Subcutaneous abdominal adipose tissue (tissue), 5 donors: ENCODE measurements around the gene EEF1G.
"Not testable (repeated sequence)": the region's sequence is repeated elsewhere in the genome, so short reads cannot be mapped to it uniquely, and the experiment has no call there.

Experiments
- H3K27ac ChIP-seq: one replicate; pipeline ENCODE4 v1.7.0; 2013; ENCODE audit warnings: low read depth, mild to moderate bottlenecking, inconsistent platforms, low read length, moderate library complexity
- H3K27me3 ChIP-seq, 5 donors: one replicate each; pipeline ENCODE4 v1.7.0; 2013; ENCODE audit warnings: low read length in 5 of 5, inconsistent platforms in 1 of 5; ENCODE audit not compliant: control insufficient read depth in 5 of 5, insufficient read depth in 4 of 5
- H3K36me3 ChIP-seq, 5 donors: one replicate each; pipeline ENCODE4 v1.7.0; 2013; ENCODE audit warnings: low read length in 5 of 5; ENCODE audit not compliant: control insufficient read depth in 5 of 5, insufficient read depth in 5 of 5
- H3K4me1 ChIP-seq, 5 donors: one replicate each; pipeline ENCODE4 v1.7.0; 2013; ENCODE audit warnings: low read length in 5 of 5, mild to moderate bottlenecking in 3 of 5, moderate library complexity in 1 of 5; ENCODE audit not compliant: control insufficient read depth in 5 of 5, insufficient read depth in 5 of 5
- H3K4me3 ChIP-seq, 5 donors: one replicate each; pipeline ENCODE4 v1.7.0; 2013; ENCODE audit warnings: low read length in 5 of 5, low read depth in 1 of 5
- H3K9ac ChIP-seq, 5 donors: one replicate each; pipeline ENCODE4 v1.7.0; 2013; ENCODE audit warnings: low read length in 5 of 5, mild to moderate bottlenecking in 4 of 5, moderate library complexity in 3 of 5
- H3K9me3 ChIP-seq, 5 donors: one replicate each; pipeline ENCODE4 v1.7.0; 2013; ENCODE audit warnings: low read length in 5 of 5; ENCODE audit not compliant: control insufficient read depth in 5 of 5
- donor health status: healthy.
- donor health status: healthy.
- donor health status: healthy.
- donor health status: healthy.
- donor health status: healthy.

Gene EEF1G

DNA sequence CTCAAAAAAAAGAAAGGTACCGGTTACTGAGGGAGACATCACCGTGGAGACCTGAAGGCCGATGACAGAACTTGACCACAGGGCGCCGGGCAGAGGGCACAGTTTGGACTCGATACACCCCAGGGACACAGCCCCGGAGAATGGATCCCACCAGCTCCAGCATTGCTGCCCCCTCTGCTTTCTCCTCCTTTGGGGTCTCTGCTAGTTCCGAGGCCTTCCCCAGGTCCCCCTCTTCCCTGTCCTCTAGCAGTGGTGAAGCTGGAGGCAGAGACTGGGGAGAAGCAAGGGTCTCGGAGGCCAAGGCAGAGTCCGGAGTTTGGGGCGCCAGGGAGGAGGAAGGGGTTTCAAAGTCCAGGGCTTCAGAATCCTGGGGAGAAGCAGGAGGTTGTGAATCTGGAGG, 4.8 kb upstream of the EEF1G start:
- Histone ChIP-seq H3K27me3 (no peaks in the 10 kb centered on the region), H3K36me3 (peaks cover 4 to 49% (median 32%) of the 10 kb centered on the region in 5 donors), H3K4me1 (peaks cover 2 to 41% (median 34%) of the 10 kb centered on the region in 5 donors), H3K4me3 (no peak overlapping the region), H3K9me3 (no peaks in the 10 kb centered on the region), H3K27ac (peak overlapping the region; percentile 100), H3K9ac (no peak overlapping the region)

- peak overlapping the region; percentile 100 for H3K27ac ChIP-seq
- no peaks in the 10 kb centered on the region for H3K27me3 ChIP-seq
- peak overlapping the region in 4 of 5 donors; percentile 48 to 89 (median 72) for H3K9ac ChIP-seq
- peaks cover 4 to 44% (median 32%) of the 10 kb centered on the region in 5 donors for H3K36me3 ChIP-seq
- no peaks in the 10 kb centered on the region for H3K9me3 ChIP-seq
- peak overlapping the region in 4 of 5 donors; percentile 38 to 96 (median 90) for H3K4me3 ChIP-seq
- H3K4me1 ChIP-seq: peaks cover 6 to 54% (median 46%) of the 10 kb centered on the region in 5 donors
These were observed 3.5 kb upstream of the EEF1G start for GRCh38 chr11:62577046-62577714.

DNA sequence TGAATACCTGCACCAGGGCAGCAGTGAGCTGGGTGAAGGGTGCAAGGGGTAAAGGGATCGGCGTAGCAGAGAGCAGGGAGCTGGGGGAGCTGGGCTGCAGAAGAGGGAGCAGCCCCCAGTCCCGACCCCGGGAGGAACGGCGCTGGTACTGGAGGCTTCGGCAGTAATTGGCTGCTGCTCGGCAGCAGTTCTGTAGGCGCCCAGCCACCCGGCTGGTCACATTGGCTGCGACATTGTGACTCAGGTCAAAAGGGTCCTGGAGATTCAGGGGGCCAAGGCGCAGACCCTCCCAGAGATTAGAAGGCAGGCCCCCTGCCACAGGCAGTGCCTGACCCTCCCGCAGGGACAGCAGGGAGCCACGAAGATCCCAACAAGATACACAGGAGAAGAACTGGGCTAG, 2.1 kb upstream of the EEF1G start:
- Histone ChIP-seq H3K36me3 (peaks cover 4 to 45% (median 31%) of the 10 kb centered on the region in 5 donors), H3K9me3 (no peaks in the 10 kb centered on the region), H3K27ac (peak overlapping the region; percentile 100), H3K9ac (peak overlapping the region in 4 of 5 donors; percentile 79 to 96 (median 90)), H3K4me3 (peak overlapping the region in 4 of 5 donors; percentile 68 to 96 (median 90)), H3K4me1 (peaks cover 6 to 54% (median 49%) of the 10 kb centered on the region in 5 donors), H3K27me3 (no peaks in the 10 kb centered on the region)

GRCh38 chr11:62575156-62575555, 1.5 kb upstream of the EEF1G start:
- Histone ChIP-seq H3K27ac (peak overlapping the region; percentile 100), H3K9me3 (no peaks in the 10 kb centered on the region), H3K9ac (peak overlapping the region; percentile 87 to 99 (median 91)), H3K4me1 (peaks cover 8 to 57% (median 50%) of the 10 kb centered on the region in 5 donors), H3K4me3 (peak overlapping the region; percentile 71 to 96 (median 89)), H3K27me3 (no peaks in the 10 kb centered on the region), H3K36me3 (peaks cover 4 to 50% (median 34%) of the 10 kb centered on the region in 5 donors)

DNA sequence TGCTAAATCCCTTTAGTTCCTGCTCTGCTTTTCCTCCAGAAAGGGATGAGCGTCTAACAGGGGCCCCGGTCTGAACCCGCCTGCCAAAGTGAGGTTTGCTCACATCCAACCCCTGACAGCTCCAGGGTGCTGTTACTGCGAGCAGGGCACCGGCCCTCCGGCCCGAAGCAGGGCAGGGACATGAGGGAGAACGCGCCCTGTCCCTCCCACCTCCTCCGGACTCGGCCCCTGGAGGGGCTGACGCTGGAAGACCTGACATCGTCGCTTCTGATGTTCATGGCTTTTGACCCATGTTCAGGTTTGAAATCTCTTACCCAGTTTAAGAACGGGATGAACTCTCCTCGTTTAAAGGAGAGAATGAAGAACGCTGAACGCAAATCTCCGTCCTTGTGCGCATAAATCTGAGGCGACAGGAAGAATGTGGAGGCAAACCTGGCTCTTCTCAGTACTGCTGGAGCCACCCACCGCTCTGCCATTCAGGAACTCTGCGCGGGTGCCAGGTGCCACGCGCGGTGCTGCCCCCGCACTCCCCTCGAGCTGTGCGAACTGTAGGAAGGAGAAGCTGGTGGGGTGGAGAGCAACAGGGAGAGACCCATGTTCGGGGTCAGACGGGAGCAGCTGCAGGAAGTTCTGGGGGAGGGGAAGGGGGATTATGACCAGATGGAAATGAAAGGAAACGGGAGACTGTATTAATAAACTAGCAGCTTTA, 826 bp upstream of the EEF1G start:
- Histone ChIP-seq H3K4me3 (peak overlapping the region; percentile 71 to 96 (median 89)), H3K9ac (peak overlapping the region; percentile 87 to 99 (median 91)), H3K36me3 (peaks cover 4 to 53% (median 38%) of the 10 kb centered on the region in 5 donors), H3K9me3 (no peaks in the 10 kb centered on the region), H3K27me3 (no peaks in the 10 kb centered on the region), H3K27ac (peak overlapping the region; percentile 100), H3K4me1 (peaks cover 9 to 64% (median 57%) of the 10 kb centered on the region in 5 donors)

DNA sequence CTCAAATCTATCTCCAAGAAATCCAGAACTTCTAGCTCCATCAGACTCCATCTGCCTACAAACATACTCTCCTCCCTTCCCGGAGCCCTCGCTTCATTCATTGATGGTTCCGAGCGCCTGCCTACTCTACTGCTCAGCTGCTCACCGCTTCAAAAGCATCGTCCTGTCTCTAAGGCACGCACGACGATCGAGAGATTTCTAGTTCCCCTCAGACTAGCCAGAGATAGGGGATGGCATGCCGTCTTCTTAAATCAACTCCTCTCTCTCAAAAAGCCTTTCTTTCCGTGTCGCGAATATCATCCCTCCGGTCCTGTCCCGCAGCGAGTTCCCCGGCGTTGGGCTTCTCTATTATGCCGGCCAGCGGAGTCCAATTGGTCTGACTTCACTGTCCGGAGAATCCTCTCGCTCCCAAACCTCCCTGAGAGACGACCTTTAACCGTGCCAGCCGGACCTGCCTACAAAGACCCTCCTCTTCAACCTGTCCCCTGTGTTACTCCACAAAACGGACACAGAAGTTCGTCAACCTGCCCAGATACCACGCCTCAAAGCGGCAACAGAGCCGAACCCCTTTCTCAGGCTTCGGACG, 592 bp downstream of the EEF1G start:
- H3K4me3 ChIP-seq: peak overlapping the region; percentile 86 to 99 (median 95)
- peak overlapping the region; percentile 100 for H3K27ac ChIP-seq
- peak overlapping the region; percentile 69 to 98 (median 94) for H3K9ac ChIP-seq
- peaks cover 9 to 59% (median 50%) of the 10 kb centered on the region in 5 donors for H3K4me1 ChIP-seq
- peaks cover 0 to 51% (median 34%) of the 10 kb centered on the region in 5 donors for H3K36me3 ChIP-seq
- no peaks in the 10 kb centered on the region for H3K9me3 ChIP-seq
- no peaks in the 10 kb centered on the region for H3K27me3 ChIP-seq

DNA sequence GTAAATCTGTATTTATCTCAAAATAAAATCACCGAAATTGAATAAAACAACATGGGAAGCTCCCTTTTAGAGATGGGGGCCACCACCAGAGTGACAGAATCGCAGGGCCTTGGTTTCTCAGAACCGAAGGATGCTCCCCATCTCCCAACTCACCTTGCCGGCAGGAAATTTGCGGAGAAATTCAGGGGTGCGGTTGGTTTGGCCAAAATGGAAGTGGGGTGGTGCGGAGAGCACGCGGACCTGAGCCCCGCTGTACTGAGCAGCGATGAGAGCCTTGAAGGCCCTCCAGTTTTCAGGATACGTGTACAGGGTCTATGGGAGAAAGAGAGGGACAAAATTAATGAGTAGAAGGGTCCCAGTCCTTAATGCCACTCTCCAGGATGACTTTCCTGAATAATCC, 1.3 kb downstream of the EEF1G start:
- peaks cover 9 to 58% (median 48%) of the 10 kb centered on the region in 5 donors for H3K4me1 ChIP-seq
- H3K9ac ChIP-seq: peak overlapping the region in 4 of 5 donors; percentile 87 to 98 (median 96)
- peak overlapping the region; percentile 100 for H3K27ac ChIP-seq
- peak overlapping the region; percentile 86 to 99 (median 95) for H3K4me3 ChIP-seq
- peaks cover 0 to 52% (median 35%) of the 10 kb centered on the region in 5 donors for H3K36me3 ChIP-seq
- no peaks in the 10 kb centered on the region for H3K9me3 ChIP-seq
- no peaks in the 10 kb centered on the region for H3K27me3 ChIP-seq

DNA sequence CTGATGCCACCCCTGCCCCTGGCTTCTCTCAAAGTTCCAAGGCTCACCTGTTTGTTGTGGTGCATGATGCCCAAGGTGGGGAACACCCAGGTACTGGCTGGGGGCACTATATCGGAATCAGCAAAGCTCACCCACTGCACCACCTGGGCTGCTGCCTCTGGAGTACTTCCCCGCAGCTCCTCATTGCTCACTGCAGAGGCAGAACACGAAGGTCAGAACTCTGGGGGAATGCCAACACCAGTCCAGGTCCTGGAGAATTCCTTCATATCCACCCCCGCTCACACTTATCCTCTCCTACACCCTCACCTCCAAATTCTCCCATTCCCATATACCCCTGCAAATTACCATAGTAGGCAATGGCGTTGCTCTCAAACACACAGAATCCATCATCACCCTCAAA, 2.2 kb downstream of the EEF1G start:
- Histone ChIP-seq H3K27ac (peak overlapping the region; percentile 100), H3K36me3 (peaks cover under 1 to 57% (median 42%) of the 10 kb centered on the region in 5 donors), H3K4me1 (peaks cover 9 to 50% (median 41%) of the 10 kb centered on the region in 5 donors)
- H3K9me3 ChIP-seq, H3K9ac ChIP-seq, H3K27me3 ChIP-seq, H3K4me3 ChIP-seq: not testable (repeated sequence)

- peaks cover 5 to 57% (median 44%) of the 10 kb centered on the region in 5 donors for H3K36me3 ChIP-seq
- not testable (repeated sequence) for H3K9ac ChIP-seq, H3K9me3 ChIP-seq, H3K4me3 ChIP-seq, H3K27me3 ChIP-seq, H3K27ac ChIP-seq
- peaks cover 9 to 45% (median 40%) of the 10 kb centered on the region in 5 donors for H3K4me1 ChIP-seq
These were observed 2.8 kb downstream of the EEF1G start for GRCh38 chr11:62570903-62571302.
